NCI-H1417 (cell line): ENCODE measurements around the gene KIF25.

ENCODE experiments used
- DNase-seq, 3 experiments: peaks; one replicate each; lab custom pipeline; 2025; lab: John Stamatoyannopoulos, UW

KIF25 gene

GRCh38 chr6:168050881-168051586 is 53.6 kb downstream of the KIF25 start:
- no peak for DNase-seq

DNA sequence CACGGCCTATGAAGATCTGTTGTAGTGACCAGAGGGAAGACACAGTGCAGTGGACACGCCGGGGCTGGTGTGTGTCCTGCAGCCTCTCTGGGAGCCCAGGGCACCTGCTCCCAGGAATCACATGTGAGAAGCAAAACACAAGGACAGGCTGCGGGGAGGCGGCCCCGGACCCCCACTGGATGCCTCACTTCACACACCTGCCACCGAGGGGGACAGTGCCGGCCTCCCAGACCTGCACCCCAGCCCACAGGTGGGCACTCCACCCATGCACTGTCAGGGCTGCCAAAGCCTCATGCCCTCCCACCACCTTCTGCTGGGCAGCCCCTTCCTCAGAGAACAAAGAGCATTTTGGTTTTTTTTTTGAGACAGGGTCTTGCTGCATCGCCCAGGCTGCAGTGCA is 54.2 kb downstream of the KIF25 start:
- no peak for DNase-seq

DNA sequence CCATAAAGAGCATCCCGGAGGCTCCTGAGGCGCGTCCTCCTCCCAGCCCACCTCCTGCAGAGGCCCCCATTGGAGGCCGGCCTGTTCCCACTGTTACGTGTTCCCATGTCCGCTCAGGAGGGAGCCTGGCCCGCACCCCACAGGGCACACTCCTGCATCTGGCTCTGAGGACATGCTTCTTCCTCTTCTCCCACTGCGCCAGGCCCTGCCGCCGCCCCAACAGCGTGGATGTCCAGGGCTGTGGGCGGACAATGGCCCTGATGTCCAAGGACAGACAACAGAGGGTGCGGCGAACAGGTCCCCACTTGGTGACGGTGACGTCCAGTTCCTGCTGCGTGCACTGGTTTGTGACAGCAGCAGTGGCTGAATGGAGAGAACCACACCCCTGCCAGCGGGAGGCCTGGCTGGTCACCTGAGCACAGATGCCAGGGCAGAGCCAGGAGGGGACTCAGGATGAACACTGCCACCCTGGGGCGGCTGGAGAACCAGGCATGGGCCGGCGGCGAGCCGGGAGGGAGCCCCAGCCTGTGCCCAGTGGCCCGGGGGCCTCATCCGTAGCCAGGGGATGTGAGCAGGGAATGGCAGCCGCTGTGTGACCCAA is 54.9 kb downstream of the KIF25 start:
- peak in 1 of 3 experiments; percentile 17 for DNase-seq

DNA sequence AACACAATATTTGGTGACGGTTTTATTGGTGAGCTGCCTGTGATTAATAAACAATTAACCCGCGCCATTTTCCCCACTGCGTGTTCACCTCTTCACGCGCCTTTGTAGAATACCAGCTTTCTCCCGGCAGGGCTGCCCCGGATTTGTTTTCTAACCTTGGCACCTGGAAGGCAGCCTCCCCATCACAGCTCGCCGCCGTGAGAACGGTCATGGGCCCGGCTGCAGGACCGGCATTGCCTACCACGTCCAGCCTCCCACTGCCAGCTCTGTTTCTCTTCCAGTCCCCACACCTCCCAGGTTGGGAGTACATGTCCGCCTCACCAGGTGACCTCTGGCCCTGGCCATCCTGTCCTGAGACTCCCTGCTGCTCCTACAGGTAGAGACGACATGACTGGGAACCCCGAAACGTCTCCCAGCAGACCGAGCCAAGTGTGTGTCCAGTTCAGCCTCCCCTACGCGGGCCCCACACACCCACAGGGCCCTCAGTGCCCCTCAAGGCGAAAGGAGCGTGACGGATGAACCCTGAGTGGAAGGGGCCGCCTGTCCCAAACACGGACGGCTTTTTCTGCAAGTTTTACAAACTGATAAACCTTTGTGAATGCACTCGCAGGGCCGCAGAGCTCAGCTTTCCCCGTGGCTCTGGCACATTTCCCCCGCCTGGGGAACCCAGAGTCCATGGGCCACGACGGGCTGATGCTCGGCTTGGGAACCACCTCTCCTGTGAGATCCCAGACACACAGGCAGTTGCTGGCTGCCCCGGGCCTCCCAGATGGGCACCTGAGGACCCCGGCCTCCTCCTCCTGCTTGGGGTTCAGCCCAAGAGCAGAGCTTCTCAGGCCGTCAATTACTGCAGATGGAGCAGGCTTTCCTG is 55.9 kb downstream of the KIF25 start:
- DNase-seq: no peak

GRCh38 chr6:168053957-168054471 is 56.5 kb downstream of the KIF25 start:
- DNase-seq: no peak

DNA sequence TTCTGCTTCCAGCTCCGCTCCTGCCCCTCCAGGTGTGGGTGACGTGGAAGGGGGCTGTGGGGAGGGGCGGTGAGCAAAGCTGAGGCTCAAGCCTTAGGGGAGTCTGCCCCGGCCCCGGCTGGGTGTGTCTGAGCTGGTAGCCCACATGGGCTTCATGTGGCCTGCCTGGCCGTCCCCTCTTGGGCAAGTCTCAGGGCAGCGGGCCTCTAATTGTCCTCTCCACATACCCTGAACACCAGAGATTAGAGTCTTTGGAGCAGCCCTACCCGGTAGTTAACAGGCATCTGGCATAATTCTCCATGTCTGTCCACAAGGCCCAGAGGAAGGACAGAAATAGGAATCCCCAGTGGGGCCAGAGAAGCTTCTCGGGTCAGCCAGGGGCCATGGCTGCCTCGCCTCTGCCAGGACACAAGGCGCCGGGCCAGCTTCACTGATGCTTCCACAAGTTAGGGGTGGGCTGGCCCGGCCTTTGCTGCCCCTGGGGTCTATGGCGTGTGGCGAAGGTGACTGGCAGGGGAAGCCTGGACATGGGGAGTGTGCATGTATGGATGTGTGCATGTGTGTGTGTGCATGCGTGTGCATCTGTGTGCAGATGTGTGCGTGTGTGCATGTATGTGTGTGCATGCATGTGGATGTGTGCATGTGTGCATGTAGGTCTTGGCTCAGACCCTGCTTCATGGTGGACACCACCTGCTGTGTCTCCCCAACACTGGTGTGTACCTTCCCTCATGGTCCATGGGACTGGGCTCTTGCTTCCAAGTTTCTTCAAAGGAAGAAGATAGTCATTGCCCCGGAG is 57.5 kb downstream of the KIF25 start:
- DNase-seq: no peak

DNA sequence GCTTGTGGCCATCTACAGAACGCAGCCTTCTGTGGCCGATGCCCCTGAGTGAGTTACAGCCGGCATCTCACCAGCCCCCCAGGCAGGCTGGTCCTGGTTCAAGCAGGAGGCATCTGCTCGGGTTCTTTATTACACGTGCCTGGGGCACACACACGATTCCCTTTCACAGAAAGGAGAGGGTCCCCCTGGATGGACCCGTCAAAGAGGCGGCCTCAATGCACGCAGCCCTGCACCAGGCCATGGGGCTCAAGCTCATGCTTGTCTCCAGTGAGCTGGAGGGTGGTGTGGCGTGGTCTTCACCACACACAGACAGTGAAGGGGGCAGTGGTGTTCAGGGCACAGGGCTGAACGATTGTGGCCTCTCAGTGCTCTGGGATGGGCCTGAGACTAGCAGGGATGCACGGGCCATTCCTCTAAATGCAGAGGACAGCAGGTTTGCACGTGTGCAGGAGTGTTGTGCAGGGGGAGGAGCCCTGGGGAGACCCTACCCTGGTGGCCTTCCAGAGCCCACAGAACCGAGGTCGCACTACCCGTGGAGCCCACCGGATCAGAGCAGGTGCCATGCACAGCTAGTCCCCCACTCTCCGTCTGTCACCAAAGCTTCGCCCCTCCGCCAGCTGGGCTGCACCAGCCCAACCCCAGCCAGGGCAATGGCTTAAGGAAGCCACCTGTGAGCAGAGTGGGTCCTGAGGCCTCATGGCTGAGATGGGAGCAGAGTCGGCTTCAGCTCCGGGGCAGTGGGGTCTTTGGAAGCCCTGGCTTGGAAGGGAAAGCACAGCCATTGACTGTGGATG is 58.4 kb downstream of the KIF25 start:
- DNase-seq: no peak

GRCh38 chr6:168056892-168057527 is 59.5 kb downstream of the KIF25 start:
- DNase-seq: no peak

GRCh38 chr6:168057836-168058235 is 60.4 kb downstream of the KIF25 start:
- no peak for DNase-seq

DNA sequence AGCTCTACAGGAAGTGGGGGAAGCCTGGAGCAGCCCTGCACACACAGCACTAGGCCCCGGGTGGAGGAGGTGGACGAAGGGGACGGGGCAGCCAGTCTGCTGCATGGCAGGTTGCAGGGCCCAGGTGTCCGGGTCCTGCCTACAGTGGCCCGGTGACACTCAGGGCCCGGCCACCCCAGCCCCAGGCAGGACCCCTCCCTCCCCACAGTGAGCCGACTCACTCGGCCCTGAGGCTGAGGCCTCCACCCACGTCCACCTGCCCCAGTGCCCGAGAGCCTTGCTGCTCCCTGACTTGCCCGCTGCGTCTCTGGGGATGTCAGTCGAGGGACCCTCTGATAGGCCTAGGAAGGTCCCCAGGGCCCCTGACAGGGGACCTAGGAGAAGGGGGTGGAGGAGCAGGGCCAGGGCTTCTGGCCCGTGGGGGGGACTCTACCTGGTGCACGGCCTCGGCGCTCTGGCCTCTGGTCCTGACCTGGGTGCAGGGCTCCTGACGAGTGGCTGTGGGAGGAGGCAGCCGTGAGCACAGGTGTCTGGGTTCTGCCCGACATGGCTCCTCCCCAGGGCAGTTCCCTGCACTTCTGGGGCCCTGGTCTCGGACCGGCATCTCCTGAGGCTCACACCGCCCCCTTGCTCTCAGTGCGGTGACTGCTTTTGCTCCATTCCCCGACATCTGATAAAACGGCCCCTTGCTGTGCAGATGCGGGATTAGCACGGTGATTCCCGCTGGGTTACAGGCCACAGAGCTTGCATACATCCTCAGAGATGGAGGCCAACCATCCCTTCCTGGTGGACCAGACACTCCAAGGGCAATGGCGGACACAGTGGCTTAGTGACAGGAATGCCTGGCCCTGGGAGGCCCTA is 61.5 kb downstream of the KIF25 start:
- no peak for DNase-seq

GRCh38 chr6:168060521-168060931 is 63.1 kb downstream of the KIF25 start:
- peak; percentile 21 to 61 (median 29) for DNase-seq

- peak; percentile 88 to 95 (median 89) for DNase-seq
These were observed 64.1 kb downstream of the KIF25 start for GRCh38 chr6:168061269-168062210.

GRCh38 chr6:168062346-168063289 is 65.1 kb downstream of the KIF25 start:
- no peak for DNase-seq

DNA sequence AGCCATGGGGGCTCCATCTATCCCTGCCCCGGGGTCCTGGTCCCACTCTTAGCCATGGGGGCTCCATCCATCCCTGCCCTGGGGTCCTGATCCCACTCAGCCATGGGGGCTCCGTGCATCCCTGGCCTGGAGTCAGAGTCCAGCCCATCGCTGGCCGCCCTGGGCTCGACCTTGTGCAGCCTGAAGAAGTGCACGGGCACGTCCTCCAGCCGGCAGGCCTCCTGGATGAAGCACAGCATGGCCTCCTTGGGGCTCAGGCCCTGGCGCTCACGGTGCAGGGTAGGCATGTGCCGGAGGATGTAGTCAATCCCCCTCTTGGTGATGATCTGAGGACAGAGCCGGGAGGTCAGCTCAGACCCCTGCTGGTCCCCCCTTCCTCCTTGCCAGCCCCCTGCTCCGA is 66.0 kb downstream of the KIF25 start:
- no peak for DNase-seq

DNA sequence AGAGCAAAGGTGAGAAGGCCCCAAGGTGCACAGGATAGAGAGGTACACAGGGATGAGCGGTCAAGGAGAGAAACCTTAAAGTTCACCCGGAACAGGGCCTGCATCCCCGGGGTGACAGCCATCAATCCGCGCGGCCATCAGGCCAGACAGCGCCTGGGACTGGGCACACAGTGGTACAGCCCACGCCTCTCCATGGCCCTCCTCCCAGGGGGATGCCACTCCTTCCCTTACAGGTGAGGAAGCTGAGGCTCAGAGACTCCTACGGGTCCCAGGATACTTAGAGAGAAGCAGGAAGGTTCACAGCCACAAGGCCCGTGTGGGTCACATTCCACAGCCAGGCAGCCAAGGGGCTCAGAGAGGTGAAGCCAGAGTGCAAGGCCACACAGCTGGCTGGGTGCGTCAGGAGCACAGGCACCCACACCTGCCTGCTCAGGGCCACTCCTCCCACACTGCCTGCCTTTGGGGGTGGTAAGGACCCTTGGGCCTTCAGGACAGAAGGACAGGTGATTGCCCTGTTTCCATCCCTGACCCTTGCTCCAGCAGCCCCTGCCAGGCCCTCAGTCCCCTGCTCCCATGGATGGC is 66.8 kb downstream of the KIF25 start:
- DNase-seq: no peak

DNA sequence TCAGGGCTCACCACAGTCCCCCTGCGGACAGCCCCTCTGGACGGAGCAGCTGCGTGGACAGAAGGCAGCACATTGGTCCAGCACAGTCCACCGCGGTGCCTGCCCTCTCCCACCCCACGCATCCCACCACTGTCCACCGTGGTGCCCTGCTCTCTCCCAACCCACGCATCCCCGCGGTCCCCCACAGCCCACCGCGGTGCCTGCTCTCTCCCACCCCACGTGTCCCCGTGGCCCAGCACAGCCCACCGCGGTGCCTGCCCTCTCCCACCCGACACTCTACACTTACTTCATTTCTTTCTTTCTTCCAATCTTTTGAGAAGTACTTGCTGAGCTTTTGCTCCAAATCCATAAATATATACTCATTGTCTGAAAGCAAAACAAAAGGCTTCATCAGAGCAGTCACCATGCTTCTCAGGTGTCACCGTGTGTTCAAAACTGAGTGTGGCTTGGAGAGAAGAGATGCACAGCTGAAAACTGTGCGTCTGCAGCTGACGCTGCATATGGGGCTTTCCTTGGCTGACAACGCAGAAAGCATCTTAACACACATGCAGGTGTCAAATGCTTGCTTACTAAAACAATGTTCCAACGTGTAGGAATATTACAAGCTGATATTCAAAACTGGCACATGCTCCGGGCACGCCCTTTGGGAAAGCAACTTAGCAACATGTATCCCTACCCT is 69.7 kb downstream of the KIF25 start:
- DNase-seq: peak in 1 of 3 experiments; percentile 12
